ENCODE results near the gene HOXD9.

DNA sequence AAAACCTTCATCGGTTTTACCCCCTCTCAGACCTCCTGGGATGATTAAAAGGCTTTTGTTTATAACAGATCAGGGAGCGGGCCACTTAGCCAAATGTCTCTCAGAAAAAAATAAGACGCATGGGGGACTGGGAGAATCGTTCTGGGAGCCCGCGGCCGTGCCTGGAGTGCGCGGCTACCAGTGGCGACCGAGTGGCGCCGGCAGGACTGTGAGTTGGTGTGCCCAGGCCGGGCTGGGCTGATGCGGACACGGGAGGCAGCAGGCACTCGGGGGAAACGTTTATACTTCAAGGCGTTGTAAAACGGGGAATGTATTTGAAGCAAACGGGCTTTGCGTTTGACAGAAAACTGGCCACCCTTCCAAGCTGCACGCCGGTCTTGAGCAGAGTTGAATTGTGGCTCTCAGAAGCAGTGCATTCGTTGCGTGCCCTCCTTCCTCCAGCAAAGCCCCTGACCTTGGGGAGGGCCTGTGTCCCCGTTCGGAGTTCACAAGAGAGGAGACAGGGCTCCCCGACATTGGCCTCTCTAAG, 10.6 kb upstream of the HOXD9 start:
- TF ChIP-seq, protein P1, sequence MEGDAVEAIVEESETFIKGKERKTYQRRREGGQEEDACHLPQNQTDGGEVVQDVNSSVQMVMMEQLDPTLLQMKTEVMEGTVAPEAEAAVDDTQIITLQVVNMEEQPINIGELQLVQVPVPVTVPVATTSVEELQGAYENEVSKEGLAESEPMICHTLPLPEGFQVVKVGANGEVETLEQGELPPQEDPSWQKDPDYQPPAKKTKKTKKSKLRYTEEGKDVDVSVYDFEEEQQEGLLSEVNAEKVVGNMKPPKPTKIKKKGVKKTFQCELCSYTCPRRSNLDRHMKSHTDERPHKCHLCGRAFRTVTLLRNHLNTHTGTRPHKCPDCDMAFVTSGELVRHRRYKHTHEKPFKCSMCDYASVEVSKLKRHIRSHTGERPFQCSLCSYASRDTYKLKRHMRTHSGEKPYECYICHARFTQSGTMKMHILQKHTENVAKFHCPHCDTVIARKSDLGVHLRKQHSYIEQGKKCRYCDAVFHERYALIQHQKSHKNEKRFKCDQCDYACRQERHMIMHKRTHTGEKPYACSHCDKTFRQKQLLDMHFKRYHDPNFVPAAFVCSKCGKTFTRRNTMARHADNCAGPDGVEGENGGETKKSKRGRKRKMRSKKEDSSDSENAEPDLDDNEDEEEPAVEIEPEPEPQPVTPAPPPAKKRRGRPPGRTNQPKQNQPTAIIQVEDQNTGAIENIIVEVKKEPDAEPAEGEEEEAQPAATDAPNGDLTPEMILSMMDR (IDR thresholded peaks at IDR 0.05) = no peak
- TF ChIP-seq, protein P2, sequence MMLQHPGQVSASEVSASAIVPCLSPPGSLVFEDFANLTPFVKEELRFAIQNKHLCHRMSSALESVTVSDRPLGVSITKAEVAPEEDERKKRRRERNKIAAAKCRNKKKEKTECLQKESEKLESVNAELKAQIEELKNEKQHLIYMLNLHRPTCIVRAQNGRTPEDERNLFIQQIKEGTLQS (CRISPR knock-in tag; conservative IDR thresholded peaks at IDR 0.05) = no peak
- TF ChIP-seq, protein P3, sequence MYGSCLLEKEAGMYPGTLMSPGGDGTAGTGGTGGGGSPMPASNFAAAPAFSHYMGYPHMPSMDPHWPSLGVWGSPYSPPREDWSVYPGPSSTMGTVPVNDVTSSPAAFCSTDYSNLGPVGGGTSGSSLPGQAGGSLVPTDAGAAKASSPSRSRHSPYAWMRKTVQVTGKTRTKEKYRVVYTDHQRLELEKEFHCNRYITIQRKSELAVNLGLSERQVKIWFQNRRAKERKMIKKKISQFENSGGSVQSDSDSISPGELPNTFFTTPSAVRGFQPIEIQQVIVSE (CRISPR knock-in tag; IDR thresholded peaks at IDR 0.05; ENCODE audit: borderline replicate concordance) = no peak
- TF ChIP-seq, protein P4, sequence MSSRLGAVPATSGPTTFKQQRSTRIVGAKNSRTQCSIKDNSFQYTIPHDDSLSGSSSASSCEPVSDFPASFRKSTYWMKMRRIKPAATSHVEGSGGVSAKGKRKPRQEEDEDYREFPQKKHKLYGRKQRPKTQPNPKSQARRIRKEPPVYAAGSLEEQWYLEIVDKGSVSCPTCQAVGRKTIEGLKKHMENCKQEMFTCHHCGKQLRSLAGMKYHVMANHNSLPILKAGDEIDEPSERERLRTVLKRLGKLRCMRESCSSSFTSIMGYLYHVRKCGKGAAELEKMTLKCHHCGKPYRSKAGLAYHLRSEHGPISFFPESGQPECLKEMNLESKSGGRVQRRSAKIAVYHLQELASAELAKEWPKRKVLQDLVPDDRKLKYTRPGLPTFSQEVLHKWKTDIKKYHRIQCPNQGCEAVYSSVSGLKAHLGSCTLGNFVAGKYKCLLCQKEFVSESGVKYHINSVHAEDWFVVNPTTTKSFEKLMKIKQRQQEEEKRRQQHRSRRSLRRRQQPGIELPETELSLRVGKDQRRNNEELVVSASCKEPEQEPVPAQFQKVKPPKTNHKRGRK (CRISPR knock-in tag; IDR thresholded peaks at IDR 0.05; ENCODE audit: borderline replicate concordance) = no peak
- no peak for TF ChIP-seq SP1 (CRISPR knock-in tag; conservative IDR thresholded peaks at IDR 0.05)

Data from WTC11 (cell line).